ENCODE results near the gene CSTF1.

The CSTF1 gene

DNA sequence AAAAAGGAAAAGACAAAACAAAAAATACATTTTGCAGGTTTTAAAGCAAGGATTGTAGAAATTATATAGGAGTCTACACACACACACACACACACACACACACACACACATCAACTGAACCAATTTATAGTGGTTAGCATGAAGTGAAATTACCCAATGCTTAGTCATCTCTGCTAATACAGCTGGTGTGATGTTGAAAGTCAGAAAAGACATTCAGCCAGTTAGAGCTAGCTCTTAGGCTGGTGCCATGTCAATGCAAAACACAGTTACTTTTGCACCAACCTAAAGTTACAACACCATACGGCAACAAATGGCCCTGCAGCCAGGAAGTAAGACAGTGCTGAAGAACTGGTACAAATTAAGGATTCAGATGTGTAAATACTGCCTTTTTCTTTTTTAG, 18.5 kb upstream of the CSTF1 start:
- no peaks in the 10 kb centered on the region for H3K27me3 ChIP-seq (ENCODE audit: insufficient read depth, low read length, poor library complexity, severe bottlenecking)
- H3K79me2 ChIP-seq (ENCODE audit: insufficient read depth, low read length): peaks cover 73% of the 10 kb centered on the region
- TF ChIP-seq, protein P1, sequence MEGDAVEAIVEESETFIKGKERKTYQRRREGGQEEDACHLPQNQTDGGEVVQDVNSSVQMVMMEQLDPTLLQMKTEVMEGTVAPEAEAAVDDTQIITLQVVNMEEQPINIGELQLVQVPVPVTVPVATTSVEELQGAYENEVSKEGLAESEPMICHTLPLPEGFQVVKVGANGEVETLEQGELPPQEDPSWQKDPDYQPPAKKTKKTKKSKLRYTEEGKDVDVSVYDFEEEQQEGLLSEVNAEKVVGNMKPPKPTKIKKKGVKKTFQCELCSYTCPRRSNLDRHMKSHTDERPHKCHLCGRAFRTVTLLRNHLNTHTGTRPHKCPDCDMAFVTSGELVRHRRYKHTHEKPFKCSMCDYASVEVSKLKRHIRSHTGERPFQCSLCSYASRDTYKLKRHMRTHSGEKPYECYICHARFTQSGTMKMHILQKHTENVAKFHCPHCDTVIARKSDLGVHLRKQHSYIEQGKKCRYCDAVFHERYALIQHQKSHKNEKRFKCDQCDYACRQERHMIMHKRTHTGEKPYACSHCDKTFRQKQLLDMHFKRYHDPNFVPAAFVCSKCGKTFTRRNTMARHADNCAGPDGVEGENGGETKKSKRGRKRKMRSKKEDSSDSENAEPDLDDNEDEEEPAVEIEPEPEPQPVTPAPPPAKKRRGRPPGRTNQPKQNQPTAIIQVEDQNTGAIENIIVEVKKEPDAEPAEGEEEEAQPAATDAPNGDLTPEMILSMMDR (conservative IDR thresholded peaks at IDR 0.05; ENCODE audit: low read length): no peak
- no peak for TF ChIP-seq EZH2phosphoT487 (IDR thresholded peaks at IDR 0.05; ENCODE audit: borderline replicate concordance)
- no peaks in the 10 kb centered on the region for H3K9me2 ChIP-seq (replicated peaks; ENCODE audit: low read depth, low read length)
- H3K36me3 ChIP-seq (ENCODE audit: insufficient read depth, low read length): peaks cover 87% of the 10 kb centered on the region
- no peak overlapping the region for H3K4me3 ChIP-seq (ENCODE audit: low read length, poor library complexity, severe bottlenecking)
- H3F3A ChIP-seq (ENCODE audit: low read depth): no peaks in the 10 kb centered on the region; the same call in 1 of the 2 replicates
- H4K20me1 ChIP-seq (ENCODE audit: insufficient read depth, low read length, poor library complexity, severe bottlenecking): peaks cover 23% of the 10 kb centered on the region
- H3K4me2 ChIP-seq (ENCODE audit: low read depth, low read length, poor library complexity, severe bottlenecking): no peak overlapping the region
- H3K4me1 ChIP-seq (ENCODE audit: insufficient read depth, low read length, poor library complexity, severe bottlenecking): no peaks in the 10 kb centered on the region
- no peak overlapping the region for H3K9ac ChIP-seq (ENCODE audit: low read depth, low read length, poor library complexity, severe bottlenecking)
- H2AFZ ChIP-seq (ENCODE audit: low read length): no peak overlapping the region
- H3K9me3 ChIP-seq (ENCODE audit: insufficient read depth, low read depth, low read length): no peaks in the 10 kb centered on the region

DNA sequence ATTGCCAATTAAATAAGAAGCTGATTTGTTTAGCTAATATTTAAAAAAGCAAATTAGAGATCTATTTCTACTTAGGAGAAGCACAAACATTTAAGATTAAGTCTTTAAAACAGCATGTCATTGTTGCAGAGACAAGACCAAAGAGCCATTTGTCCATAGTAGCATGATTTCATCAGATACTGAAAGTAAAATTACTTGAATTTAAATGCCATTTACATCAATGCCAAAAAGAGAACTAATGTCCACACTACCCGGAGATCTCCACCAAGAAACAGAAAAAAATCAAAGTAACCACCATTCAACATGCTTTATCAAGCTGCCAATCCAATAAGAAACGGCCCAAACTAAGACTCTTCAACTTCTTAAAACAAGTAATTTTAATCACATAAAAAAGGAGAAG, 16.1 kb upstream of the CSTF1 start:
- Histone ChIP-seq H3K79me2 (ENCODE audit: insufficient read depth, low read length) (peaks cover 89% of the 10 kb centered on the region), H3K4me2 (ENCODE audit: low read depth, low read length, poor library complexity, severe bottlenecking) (peak overlapping the region; percentile 11), H3K4me1 (ENCODE audit: insufficient read depth, low read length, poor library complexity, severe bottlenecking) (peaks cover 8% of the 10 kb centered on the region), H4K20me1 (ENCODE audit: insufficient read depth, low read length, poor library complexity, severe bottlenecking) (peaks cover 31% of the 10 kb centered on the region), H3K9ac (ENCODE audit: low read depth, low read length, poor library complexity, severe bottlenecking) (no peak overlapping the region), H3K9me2 (replicated peaks; ENCODE audit: low read depth, low read length) (no peaks in the 10 kb centered on the region), H3K9me3 (ENCODE audit: insufficient read depth, low read depth, low read length) (no peaks in the 10 kb centered on the region), H3K36me3 (ENCODE audit: insufficient read depth, low read length) (peaks cover 80% of the 10 kb centered on the region), H3F3A (ENCODE audit: low read depth) (no peaks in the 10 kb centered on the region), H2AFZ (ENCODE audit: low read length) (no peak overlapping the region), H3K4me3 (ENCODE audit: low read length, poor library complexity, severe bottlenecking) (no peak overlapping the region), H3K27me3 (ENCODE audit: insufficient read depth, low read length, poor library complexity, severe bottlenecking) (no peaks in the 10 kb centered on the region)
- TF ChIP-seq, protein P1 (conservative IDR thresholded peaks at IDR 0.05; ENCODE audit: low read length): no peak
- TF ChIP-seq EZH2phosphoT487 (IDR thresholded peaks at IDR 0.05; ENCODE audit: borderline replicate concordance): no peak

DNA sequence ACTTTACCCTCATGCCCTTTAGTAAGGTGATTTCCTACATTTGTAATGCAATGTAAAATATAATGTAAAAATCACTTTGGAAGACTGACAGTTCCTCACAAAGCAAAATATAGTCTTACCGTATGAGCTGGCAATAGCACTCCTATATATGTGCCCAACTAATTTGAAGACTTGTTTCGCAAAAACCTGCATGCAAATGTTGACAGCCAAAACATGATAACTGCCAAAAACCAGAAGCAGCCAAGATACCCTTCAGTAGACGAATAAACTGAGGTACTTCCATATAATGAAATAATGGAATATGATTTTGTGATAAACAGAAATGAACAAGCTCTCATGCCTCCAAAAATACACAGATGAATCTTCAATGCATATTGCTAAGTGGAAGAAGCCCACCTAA, 14.1 kb upstream of the CSTF1 start:
- Histone ChIP-seq H4K20me1 (ENCODE audit: insufficient read depth, low read length, poor library complexity, severe bottlenecking) (peaks cover 35% of the 10 kb centered on the region), H3K4me3 (ENCODE audit: low read length, poor library complexity, severe bottlenecking) (no peak overlapping the region), H2AFZ (ENCODE audit: low read length) (no peak overlapping the region), H3K9me2 (replicated peaks; ENCODE audit: low read depth, low read length) (no peaks in the 10 kb centered on the region), H3K9me3 (ENCODE audit: insufficient read depth, low read depth, low read length) (no peaks in the 10 kb centered on the region), H3K79me2 (ENCODE audit: insufficient read depth, low read length) (peaks cover 90% of the 10 kb centered on the region), H3K4me2 (ENCODE audit: low read depth, low read length, poor library complexity, severe bottlenecking) (no peak overlapping the region), H3K36me3 (ENCODE audit: insufficient read depth, low read length) (peaks cover 77% of the 10 kb centered on the region), H3K27me3 (ENCODE audit: insufficient read depth, low read length, poor library complexity, severe bottlenecking) (no peaks in the 10 kb centered on the region), H3K9ac (ENCODE audit: low read depth, low read length, poor library complexity, severe bottlenecking) (no peak overlapping the region), H3K4me1 (ENCODE audit: insufficient read depth, low read length, poor library complexity, severe bottlenecking) (peaks cover 21% of the 10 kb centered on the region), H3F3A (ENCODE audit: low read depth) (no peaks in the 10 kb centered on the region)
- TF ChIP-seq, protein P1 (conservative IDR thresholded peaks at IDR 0.05; ENCODE audit: low read length): no peak
- no peak for TF ChIP-seq EZH2phosphoT487 (IDR thresholded peaks at IDR 0.05; ENCODE audit: borderline replicate concordance)
